ENCODE measurements around the gene IER3IP1. TPM values are rescaled to one million over a fixed set of nuclear protein-coding genes. Genes with fewer than 3 reads are reported as not detected.

The IER3IP1 gene
- total and polyA plus RNA-seq, 2 of the 13 experiments (the other 11 are each of a cell fraction or from before 2014, with no cell fraction given), result 18.7 to 26.1 TPM

GRCh38 chr18:47175898-47176575, at the start of gene IER3IP1 (continued):
- no peak for TF ChIP-seq ZNF720 (CRISPR knock-in tag; IDR thresholded peaks at IDR 0.05)
- TF ChIP-seq ZNF552 (CRISPR knock-in tag; IDR thresholded peaks at IDR 0.05; ENCODE audit: borderline replicate concordance), result no peak
- TF ChIP-seq GATAD1 (CRISPR knock-in tag; IDR thresholded peaks at IDR 0.05), result peak; percentile 90
- TF ChIP-seq ZNF383 (CRISPR knock-in tag; IDR thresholded peaks at IDR 0.05; ENCODE audit: borderline replicate concordance), result no peak; the same call in 1 of the 2 replicates
- TF ChIP-seq ZNF234 (CRISPR knock-in tag; conservative IDR thresholded peaks at IDR 0.05), result no peak
- no peak for TF ChIP-seq ZNF782 (CRISPR knock-in tag; IDR thresholded peaks at IDR 0.05; ENCODE audit: borderline replicate concordance)
- no peak for TF ChIP-seq MZF1 (CRISPR knock-in tag; IDR thresholded peaks at IDR 0.05; ENCODE audit: borderline replicate concordance)
- no peak for TF ChIP-seq CREB3 (CRISPR knock-in tag; IDR thresholded peaks at IDR 0.05)
- TF ChIP-seq PHF21A (CRISPR knock-in tag; IDR thresholded peaks at IDR 0.05), result peak; percentile 66; the same call in 1 of the 2 replicates
- TF ChIP-seq SMAD9 (CRISPR knock-in tag; IDR thresholded peaks at IDR 0.05), result peak; percentile 72; the same call in 1 of the 2 replicates
- peak; percentile 85; the same call in 1 of the 2 replicates for TF ChIP-seq NFKB2 (CRISPR knock-in tag; IDR thresholded peaks at IDR 0.05; ENCODE audit: borderline replicate concordance)
- TF ChIP-seq NFRKB (IDR thresholded peaks at IDR 0.05), result no peak
- TF ChIP-seq SRSF9 (IDR thresholded peaks at IDR 0.05; ENCODE audit: borderline replicate concordance, insufficient read depth, low read depth, low read length, poor library complexity, severe bottlenecking), result no peak
- TF ChIP-seq ISL2 (CRISPR knock-in tag; IDR thresholded peaks at IDR 0.05), result peak; percentile 63
- TF ChIP-seq ZNF589 (CRISPR knock-in tag; conservative IDR thresholded peaks at IDR 0.05), result no peak
- TF ChIP-seq JUNB (CRISPR knock-in tag; IDR thresholded peaks at IDR 0.05; ENCODE audit: borderline replicate concordance), result no peak
- peak; percentile 76; the same call in 1 of the 2 replicates for TF ChIP-seq BRD4 (CRISPR knock-in tag; IDR thresholded peaks at IDR 0.05)
- no peak for TF ChIP-seq CBX1 (IDR thresholded peaks at IDR 0.05; ENCODE audit: low read depth)
- peak; percentile 76; the same call in 1 of the 2 replicates for TF ChIP-seq ZNF766 (CRISPR knock-in tag; IDR thresholded peaks at IDR 0.05; ENCODE audit: borderline replicate concordance)
- TF ChIP-seq GATA4 (IDR thresholded peaks at IDR 0.05; ENCODE audit: borderline replicate concordance, low read depth), result 0 out of 2 replicates have a peak, but pooled peaks have one; percentile 25
- peak; percentile 89 for TF ChIP-seq RBFOX2 (IDR thresholded peaks at IDR 0.05; ENCODE audit: low read depth, low read length)
- 0 out of 2 replicates have a peak, but pooled peaks have one; percentile 24 for TF ChIP-seq ZNF646 (CRISPR knock-in tag; IDR thresholded peaks at IDR 0.05)
